ENCODE measurements around the gene LHPP.
"Not testable (repeated sequence)": the region's sequence is repeated elsewhere in the genome, so short reads cannot be mapped to it uniquely, and the experiment has no call there.

LHPP gene

DNA sequence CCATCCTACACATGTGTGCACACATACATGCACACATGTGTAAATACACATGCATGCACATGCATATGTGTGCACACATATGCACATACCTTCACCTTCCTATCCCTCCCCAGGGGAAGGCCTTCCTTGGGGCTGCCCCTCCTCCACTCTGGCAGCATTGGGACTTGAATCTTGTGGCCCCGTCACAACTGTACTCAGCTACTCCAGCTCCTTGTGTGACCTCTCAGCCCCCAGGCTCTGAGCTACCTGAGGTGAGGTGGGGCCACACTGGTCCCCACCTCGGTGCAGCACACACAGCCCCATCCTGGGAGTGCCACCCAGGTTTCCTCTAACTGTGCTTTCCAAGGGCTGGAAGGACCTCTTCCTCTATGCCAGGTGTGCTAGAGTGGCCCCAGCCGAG, 116.0 kb downstream of the LHPP start:
- no peak for DNase-seq (ENCODE audit: low read depth)
- H3K4me3 ChIP-seq (ENCODE audit: low read depth, low read length) = no peak overlapping the region

DNA sequence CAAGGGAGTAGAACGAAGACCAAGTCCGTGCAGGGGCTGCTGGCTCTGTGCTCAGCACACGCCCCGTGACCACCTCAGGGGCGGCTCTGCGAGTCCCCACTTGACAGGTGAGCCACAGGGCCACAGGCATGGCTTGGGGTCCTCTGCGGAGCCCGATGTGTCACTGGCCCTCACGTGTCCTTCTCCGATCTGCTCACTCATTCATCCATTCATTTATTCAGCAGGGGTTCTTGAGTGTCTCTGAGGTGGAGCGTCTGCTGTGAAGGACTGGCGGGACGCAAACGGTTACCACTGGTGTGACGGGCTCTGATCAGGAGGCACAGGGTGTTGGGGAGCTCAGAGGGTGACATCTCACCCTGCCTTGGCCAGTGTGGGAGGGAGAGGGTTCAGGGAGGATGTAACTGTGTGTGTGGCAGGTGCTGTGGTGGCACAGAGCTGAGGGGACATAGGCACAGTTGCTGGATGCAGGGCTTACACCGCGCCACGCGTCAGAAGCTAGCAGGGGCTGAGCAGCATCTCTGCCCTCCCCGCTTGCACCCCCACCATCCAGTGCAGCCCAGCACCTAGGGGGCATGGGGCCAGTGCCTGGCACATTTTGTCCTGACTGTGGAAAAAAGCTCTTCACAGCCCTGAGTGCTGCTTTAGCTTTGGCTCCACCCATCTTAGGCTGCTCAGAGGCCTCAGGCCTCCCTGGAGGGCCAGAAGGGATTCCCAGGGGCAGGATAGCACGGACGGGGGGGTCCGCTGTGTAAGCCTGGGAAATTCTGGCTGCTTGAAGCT, 116.8 kb downstream of the LHPP start:
- no peak overlapping the region for H3K4me3 ChIP-seq (ENCODE audit: low read depth, low read length)
- DNase-seq (ENCODE audit: low read depth) = no peak

DNA sequence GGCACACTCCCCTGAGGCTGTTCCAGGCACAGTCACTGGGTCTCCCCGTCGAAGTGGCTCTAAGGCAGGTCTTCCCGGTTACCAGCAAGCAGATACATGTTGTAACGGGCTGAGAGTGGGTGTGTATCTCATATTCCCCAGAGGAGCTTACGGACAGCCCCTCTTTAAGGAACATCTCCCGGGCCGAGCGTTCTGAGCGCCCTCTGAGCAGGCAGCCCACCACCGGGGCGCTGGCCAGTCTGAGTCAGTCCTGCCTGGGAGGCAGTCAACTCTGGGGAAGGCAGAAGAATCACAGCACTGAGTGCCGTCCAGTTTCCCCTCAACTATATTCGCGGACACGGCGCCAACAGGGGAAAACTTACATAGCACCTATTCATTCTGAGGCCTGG, 117.4 kb downstream of the LHPP start:
- no peak overlapping the region for H3K4me3 ChIP-seq (ENCODE audit: low read depth, low read length)
- DNase-seq (ENCODE audit: low read depth) = peak; percentile 41

DNA sequence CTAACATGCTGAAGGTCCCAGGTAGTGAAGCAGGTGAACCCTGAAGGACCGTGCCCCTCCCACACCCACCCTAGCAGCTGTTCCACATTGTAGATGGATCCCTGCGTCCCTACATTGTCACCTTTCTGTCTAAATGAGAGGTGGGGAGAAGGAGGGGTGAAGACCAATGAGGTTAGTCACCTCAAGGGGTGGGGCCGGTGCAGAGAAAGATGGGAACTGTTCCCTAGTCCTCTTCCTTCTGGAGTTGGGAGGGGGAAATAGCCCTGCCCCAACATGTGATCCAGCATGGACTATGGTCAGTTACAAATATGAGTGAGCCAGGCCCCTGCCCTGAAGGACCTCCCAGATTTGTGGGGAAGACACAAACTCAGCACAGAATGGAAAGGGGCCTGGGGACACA, 124.5 kb downstream of the LHPP start:
- DNase-seq (ENCODE audit: low read depth) = no peak
- no peak overlapping the region for H3K4me3 ChIP-seq (ENCODE audit: low read depth, low read length)

DNA sequence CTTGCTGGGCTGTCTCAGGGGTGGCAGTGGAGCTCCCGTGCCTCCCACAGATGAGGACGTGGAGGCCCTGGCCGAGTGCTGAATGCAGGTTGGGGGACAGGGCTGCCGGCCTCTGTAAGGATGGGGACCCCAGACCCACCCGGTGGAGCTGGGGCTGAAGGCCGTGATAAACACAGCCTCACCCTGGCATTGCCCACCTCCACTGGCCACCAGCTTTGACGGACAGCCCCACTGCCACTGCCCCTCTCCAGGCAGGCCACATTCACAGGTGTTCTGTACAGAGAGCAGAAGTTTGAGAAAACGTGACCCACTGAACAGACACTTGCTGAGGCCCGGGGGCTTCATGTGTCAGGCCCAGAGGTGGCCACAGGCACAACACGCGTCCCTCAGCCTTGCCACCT, 126.2 kb downstream of the LHPP start:
- no peak overlapping the region for H3K4me3 ChIP-seq (ENCODE audit: low read depth, low read length)
- no peak for DNase-seq (ENCODE audit: low read depth)

DNA sequence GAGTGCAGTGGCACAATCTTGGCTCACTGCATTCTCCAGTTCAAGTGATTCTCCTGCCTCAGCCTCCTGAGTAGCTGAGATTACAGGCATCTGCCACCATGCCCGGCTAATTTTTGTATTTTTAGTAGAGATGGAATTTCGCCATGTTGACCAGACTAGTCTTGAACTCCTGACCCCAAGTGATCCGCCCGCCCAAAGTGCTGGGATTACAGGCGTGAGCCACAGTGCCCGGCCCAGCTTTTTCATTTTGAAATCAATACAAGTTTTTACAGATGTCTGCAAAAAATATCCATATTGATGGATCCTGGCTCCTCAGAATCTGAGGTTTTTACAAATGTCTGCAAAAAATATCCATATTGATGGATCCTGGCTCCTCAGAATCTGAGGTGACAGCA, 126.7 kb downstream of the LHPP start:
- not testable (repeated sequence) for H3K4me3 ChIP-seq (ENCODE audit: low read depth, low read length); DNase-seq (ENCODE audit: low read depth)

DNA sequence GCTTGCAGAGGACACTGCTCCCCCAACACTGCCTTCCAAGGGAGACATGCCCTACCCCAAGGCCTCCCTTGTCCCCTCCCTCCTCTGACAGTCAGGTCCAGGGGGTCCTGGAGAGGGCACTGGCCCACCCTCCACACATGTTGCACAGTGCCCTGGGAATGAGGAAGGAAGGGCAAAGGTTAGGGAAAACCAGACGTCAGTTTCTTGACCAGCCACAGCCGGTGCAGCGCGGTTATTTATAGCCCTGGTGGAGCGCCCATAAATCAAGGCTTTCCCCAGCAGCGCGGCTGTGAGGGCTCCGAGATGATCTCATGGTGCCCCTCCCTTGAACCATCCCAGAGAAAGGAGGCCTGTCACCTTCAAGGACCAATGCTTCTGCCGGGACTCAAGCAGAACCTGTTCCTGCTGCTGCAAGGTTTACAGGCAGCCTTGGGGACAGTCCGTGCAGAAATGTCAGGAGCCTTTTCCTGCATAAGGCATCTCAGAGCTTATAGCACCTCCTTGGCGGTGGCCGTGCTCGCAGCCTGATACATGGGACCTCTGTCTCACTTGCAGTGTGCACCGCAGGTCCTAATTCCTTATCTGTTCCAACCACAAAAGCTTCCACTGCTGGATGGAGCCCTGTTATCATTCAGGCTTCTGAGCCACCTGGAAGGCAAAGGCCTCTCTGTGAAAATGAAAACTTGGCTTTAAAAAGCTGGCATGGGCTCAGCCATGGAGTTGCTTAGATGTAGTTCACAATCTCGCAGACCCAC, 127.3 kb downstream of the LHPP start:
- H3K4me3 ChIP-seq (ENCODE audit: low read depth, low read length) = no peak overlapping the region
- no peak for DNase-seq (ENCODE audit: low read depth)

DNA sequence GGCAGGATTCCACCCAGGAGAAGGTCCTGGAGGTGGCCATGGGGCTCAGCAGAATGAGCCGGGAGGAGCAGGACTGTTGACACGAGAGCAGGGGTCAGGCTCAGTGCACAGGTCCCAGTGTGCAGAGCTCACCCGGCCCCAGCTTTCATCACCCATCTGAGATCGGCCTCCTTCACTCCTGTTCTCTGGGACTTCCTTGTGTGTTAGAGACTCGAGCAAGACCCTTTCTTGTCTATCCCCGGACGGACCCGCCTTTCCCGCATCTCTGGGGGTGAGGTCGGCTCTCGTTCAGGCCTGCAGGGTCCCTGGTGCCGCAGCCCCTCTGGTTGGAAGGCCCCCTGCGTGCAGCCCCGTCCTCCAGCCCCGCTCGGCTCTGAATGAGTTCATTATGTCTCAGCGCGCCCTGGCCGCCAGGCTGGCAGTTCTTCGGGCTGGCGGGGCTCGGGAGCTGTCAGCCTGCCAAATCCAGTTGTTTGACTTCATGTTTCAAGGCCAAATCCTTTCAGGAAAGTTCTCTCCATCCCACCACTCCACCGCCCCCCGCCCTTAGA, 127.9 kb downstream of the LHPP start:
- no peak for DNase-seq (ENCODE audit: low read depth)
- no peak overlapping the region for H3K4me3 ChIP-seq (ENCODE audit: low read depth, low read length)

DNA sequence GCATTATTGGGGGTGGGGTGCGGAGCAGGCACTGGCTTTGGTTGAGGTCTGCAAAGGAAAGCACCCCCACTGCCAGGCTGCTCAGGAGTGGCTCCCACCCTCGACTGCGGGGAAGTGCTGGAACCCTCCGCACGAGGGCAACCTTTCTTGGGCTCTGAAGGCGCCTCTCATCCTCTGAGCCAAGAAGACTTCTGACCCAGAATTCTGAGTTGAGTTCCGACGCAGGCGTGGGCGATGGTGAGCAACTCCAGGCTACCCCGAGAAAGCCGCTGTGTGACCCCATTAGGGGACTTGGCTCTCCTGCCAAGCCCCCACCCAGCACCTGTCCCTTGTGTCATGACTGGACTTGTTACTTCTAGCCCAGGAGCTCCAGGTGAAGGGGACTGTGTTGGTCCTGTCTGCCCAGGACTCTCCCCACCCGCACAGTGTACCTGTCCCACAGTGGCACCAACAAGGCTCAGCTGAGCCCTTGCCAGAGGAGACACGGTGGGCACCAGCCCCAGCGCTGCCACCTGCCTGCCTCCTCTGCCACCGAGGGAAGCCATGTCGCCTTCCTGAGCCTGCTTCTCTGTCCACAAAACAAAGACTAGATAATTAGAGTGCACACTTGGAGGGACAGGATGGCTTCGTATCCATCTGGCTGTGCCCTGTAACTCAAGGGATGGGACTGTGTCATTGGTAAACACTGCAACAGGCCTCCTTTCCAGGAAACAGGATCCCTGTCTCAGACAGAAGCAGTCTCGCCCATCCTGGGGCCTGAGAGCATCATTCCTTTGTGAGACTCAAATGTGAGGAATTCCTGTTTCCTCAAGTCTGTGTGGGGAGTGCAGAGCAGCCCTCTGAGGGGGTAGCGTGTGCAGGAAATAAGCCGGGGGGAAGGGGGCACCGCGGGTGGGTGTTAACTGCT, 128.8 kb downstream of the LHPP start:
- no peak for DNase-seq (ENCODE audit: low read depth)
- no peak overlapping the region for H3K4me3 ChIP-seq (ENCODE audit: low read depth, low read length)

DNA sequence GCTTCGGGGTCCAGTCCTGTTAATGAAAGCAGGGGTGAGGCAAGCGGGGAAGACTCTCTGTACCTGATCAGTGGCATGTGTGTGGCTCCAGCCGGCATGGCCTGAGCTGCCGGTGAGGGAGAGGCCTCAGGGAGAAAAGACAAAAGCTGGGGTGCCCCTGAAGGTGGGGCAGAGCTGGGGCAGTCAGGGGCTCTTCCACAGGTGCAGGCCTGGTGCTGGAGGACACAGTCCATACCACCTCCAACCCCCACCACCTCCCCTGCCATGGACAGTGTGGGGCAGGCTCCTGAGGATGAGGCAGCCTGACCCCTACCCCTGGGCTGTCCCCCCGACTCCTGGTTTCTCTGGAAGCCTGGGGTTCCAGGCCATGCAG, 129.5 kb downstream of the LHPP start:
- no peak for DNase-seq (ENCODE audit: low read depth)

DNA sequence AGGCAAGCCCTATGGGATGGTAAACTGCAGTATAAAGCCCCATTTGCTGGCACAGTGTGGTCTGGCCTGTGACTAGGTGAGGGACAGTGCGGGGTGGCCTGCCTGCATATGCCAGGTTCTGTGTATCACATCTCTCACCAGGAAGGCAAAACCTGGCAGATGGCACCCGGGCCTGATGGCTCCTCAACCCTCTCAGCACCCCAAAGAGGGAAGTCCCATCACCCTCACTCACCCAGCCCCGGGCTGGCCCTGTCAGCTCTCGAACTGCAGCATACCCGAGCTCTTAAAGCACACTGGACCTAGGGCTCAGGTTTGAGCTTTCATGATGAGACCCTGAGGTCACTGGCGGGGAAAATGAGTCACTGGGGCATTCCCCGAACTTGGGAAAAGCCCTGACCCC, 130.5 kb downstream of the LHPP start:
- no peak for DNase-seq (ENCODE audit: low read depth)
- H3K4me3 ChIP-seq (ENCODE audit: low read depth, low read length) = no peak overlapping the region

More for the DNA sequence above, 129.5 kb downstream of the LHPP start:
- H3K4me3 ChIP-seq (ENCODE audit: low read depth, low read length) = no peak overlapping the region

DNA sequence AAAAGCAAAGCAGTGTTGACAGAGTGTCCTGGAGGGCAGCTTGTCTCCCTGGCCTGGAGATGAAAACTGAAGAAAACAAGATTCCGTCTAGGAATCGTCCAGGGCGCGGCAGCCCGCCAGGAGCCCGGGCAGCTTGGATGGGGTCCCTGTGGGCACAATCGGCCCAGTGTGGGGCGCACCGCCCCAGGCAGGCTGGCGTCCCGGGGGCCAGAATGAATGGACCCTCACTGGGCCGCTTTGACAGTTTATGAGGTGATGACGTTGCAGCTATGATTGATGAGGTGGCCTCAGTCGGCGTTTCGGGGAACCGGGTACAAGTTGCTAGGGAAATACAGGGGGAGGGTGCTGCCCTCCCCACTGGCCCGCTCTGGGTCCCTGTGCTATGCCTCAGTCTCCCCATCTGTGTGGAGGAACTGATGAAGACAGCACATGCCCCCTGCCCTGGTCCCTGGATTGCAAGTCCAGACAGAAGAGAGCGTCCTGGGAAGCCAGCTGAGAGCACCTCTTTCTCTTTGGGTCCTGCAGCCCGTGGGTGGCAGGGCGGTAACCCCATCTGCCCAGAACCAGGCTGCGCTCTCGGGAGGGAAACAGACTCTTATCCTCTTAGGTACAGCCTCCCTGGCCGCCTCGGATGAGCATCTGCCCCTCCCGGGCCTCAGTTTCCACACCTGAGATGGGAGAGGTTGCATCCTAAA, 131.3 kb downstream of the LHPP start:
- no peak overlapping the region for H3K4me3 ChIP-seq (ENCODE audit: low read depth, low read length)
- no peak for DNase-seq (ENCODE audit: low read depth)

DNA sequence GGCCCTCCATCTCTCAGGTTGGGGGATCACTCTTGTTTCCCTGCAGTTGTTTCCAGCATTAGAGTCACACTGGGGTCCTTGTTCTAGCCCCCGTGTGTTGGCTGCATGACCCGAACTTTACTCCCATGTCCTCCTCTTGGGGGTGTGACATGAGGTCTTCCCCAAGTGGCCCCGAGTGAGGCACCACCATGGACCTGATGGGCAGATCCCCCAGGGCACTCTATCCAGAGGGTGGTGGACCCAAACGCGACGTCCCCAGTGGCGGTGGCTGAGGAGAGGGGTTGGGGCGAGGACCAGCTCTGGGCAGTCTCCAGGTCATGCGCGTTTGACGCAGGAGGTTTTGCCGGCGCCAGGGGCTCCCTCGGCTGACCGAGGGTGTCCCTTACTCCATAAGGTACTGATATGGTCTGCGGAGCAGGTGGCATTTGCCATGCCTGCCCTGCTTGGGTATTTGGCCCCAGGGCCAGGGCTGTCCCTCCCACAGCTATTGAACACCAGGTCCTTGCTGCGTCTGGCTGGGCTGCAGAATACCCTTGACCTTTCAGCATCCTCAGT, 131.9 kb downstream of the LHPP start:
- H3K4me3 ChIP-seq (ENCODE audit: low read depth, low read length) = no peak overlapping the region
- DNase-seq (ENCODE audit: low read depth) = no peak

DNA sequence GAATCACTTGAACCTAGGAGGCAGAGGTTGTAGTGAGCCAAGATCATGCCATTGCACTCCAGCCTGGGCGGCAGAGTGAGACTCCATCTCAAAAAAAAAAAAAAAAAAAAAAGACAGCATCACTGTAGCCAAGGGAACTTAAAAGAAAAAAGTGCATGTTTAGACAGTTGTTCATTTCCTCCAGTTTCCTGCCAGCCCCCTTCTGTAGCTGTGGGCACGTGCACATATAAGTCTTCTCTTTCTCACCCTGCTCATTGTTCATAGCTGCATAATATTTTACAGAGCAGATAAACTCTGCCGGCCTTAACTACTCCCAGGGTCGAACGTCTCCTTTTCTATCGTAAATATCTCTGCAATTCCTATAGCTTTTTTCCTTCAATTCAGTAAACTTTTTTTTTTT, 132.6 kb downstream of the LHPP start:
- DNase-seq (ENCODE audit: low read depth) = no peak
- no peak overlapping the region for H3K4me3 ChIP-seq (ENCODE audit: low read depth, low read length)

DNA sequence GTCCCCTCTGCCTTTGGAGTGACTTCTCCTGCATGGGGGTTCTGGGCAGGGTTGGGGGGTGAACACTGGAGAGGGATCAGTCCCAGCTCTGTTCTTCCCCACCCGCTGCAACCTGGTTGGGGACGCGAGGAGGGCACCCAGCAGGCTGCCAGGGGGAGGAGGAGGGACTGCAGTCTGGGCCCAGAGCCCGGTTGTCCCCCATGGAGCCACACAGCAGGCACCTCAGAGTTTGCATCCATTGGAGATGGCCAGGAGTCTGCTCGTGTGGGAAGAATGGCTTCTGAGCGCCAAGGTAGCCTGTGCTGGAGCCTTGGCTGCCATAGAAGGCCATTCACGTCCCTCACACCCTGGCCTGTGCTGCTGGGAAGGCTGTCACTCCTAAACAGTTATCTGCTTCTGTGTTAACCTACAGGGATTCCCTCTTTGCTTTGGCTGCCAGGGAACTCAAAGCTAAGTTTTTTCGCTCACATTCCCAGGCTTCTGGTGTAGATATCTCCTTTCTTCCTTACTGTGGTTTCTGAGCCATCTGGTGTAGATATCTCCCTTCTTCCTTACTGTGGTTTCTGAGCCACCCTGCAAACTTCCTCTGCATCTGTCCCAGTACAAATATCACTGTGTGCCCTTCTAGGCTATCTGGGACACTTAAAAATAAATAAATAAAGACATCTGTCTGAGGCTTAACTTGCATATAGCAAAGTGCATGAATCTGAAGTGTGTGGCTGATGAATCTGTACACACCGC, 133.7 kb downstream of the LHPP start:
- no peak overlapping the region for H3K4me3 ChIP-seq (ENCODE audit: low read depth, low read length)
- no peak for DNase-seq (ENCODE audit: low read depth)

DNA sequence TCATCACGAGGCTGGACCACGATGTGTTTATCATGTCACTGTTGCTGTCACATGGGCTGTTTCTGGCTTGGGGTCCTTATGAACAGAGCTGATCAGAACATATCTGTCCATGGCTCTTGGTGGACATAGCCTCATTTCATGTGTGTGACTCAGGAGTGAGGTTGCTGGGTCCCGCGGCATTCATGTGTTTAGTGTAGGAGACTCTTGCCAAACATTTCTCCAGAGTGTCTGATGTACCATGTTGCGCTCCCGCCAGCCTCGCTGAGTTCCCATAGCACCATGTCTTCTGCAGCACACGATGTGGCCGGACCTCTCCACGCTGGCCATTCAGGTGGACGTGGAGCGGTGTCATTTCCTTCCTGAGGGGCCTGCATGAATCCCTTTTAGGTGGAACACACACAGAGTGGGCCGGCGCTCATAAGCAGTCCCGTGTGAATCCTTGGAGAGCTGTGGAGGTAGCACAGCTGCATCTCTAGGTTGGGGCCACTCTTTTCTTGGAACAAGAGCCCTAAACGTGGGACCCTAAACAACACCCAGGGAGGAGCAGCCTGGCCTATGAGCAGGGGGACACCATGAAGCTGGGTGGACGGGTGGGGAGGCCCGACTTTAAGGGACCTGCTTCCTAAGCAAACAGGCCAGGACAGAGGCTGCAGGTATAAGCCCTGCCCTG, 134.6 kb downstream of the LHPP start:
- no peak overlapping the region for H3K4me3 ChIP-seq (ENCODE audit: low read depth, low read length)
- DNase-seq (ENCODE audit: low read depth) = no peak

DNA sequence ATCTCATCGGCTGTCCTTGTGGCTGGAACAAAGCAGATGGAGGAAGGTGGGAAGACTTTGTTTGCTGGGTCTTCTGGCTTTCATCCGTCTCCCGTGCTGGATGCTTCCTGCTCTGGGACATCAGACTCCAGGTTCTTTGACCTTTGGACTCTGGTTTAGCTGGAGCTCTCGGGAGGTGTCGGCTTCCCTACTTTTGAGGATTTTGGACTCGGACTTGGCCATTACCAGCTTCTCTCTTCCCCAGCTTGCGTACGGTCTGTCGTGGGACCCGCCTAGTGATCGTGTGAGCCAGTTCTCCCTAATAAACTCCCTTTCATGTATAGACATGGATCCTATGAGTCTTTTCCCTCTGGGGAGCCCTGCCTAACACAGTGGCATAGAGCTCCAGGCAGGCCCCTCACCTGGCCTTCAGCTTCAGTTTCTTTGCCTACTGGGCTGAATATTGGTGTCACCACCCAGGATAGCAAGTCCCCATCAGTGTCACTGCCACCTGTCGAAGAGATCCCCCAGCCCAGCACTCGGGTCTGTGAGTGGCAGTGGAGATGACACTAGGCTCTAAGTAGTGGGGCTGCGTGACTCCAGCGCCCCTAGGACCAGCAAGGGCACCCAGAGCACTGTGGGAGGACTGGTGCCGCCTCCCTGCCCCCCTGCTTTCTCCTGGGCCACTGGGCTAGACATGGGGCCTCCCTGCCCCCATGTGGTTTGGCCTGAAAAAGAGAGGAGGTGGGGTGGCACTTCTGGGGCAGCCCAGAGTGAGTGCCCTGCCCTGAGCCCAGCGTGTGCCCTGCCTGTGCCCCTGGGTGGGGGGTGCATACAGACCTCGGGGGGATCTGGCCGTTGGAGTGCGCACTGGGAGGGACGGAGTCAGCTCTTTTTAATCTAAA, 135.6 kb downstream of the LHPP start:
- no peak for DNase-seq (ENCODE audit: low read depth)
- H3K4me3 ChIP-seq (ENCODE audit: low read depth, low read length) = no peak overlapping the region
